Measurements from ENCODE around the gene ZNHIT6.

GRCh38 chr1:85616364-85616705, 91.9 kb downstream of the ZNHIT6 start:
- TF ChIP-seq POLR2A (IDR thresholded peaks at IDR 0.05; ENCODE audit: extremely low read depth, insufficient read length) (no peak), CTCF (IDR thresholded peaks at IDR 0.05; ENCODE audit: low read depth, low read length) (no peak), MAX (IDR thresholded peaks at IDR 0.05; ENCODE audit: low read depth, low read length) (no peak), MYC (IDR thresholded peaks at IDR 0.05; ENCODE audit: low read depth, low read length) (no peak)
